Bronchial smooth muscle cell (primary cell): ENCODE results near the gene PDHX. TPM values are rescaled to one million over a fixed set of nuclear protein-coding genes. Genes with fewer than 3 reads are reported as not detected.

Experiments used
- total RNA-seq: library from RNA; depleted of rRNA; stranded (reverse); fragments of >200 nt; gene quantifications from 2 replicates; pipeline ENCODE4 v1.2.1, GENCODE V29; 2014

Gene PDHX
- total RNA-seq: 26.3 and 29.5 TPM in 2 replicates

GRCh38 chr11:34916015-34916842 lies at the start of gene PDHX, which contains the start of gene APIP:
PDHX (plus strand) TSS chr11:34916618; CDS start chr11:34916656, 38 bp downstream.
APIP (minus strand) TSS chr11:34916379; CDS start chr11:34916284, 95 bp downstream.

Other genes starting within 250 kb of the PDHX start
- 18.0 and 27.1 TPM in 2 replicates for gene APIP, start 239 bp upstream of the PDHX start, total RNA-seq
- gene CD44, start 222.6 kb downstream of the PDHX start, total RNA-seq: 385 and 395 TPM in 2 replicates